GM19468 (cell line): ENCODE measurements around the gene SLC31A2.
"Not testable (repeated sequence)": the region's sequence is repeated elsewhere in the genome, so short reads cannot be mapped to it uniquely, and the experiment has no call there.

Experiments used
- ATAC-seq: cut with Tn5 transposase; IDR thresholded peaks from one replicate; pipeline ENCODE4 v1.9.1; 2021; ENCODE audit warnings: mild to moderate bottlenecking, moderate library complexity, moderate number of reproducible peaks; ENCODE audit not compliant: unreplicated experiment; ENCODE audit errors: extremely low read depth

Gene SLC31A2

DNA sequence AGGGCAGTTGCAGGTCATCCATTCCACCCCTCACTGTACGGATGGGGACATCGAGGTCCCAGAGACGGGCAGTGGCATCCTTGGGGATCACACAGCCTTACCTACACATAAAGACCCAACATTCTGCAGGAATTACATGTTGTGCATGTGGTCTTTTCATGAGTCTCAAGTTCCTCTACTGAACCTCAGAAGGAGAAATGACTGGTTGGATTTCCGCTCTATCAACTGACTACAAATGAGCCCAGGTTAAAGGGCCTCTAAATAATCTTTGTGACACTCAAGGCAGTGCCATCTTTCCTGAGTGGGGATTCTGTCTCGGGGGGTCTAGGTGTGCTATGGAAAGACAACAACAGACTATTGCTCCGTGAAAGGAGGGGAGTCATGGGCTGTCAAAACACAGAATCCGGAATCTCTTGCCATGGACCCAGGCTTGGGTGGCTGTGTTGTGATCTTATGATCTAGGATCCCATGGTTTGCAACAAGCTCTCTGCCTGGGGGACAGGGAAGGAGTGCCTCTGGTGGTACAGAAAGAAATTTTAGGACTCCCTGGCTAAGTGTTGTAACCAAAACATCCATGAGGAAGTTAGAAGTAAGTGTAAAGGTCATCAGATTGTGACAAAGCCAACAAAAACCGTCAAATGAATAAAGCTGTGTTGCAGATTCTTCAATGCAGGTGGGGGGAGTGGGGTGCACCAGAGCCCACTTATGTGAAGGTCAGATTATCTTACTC lies 1.9 kb upstream of the SLC31A2 start:
- ATAC-seq = no peak

GRCh38 chr9:113149561-113149960 lies 1.2 kb upstream of the SLC31A2 start:
- not testable (repeated sequence) for ATAC-seq

DNA sequence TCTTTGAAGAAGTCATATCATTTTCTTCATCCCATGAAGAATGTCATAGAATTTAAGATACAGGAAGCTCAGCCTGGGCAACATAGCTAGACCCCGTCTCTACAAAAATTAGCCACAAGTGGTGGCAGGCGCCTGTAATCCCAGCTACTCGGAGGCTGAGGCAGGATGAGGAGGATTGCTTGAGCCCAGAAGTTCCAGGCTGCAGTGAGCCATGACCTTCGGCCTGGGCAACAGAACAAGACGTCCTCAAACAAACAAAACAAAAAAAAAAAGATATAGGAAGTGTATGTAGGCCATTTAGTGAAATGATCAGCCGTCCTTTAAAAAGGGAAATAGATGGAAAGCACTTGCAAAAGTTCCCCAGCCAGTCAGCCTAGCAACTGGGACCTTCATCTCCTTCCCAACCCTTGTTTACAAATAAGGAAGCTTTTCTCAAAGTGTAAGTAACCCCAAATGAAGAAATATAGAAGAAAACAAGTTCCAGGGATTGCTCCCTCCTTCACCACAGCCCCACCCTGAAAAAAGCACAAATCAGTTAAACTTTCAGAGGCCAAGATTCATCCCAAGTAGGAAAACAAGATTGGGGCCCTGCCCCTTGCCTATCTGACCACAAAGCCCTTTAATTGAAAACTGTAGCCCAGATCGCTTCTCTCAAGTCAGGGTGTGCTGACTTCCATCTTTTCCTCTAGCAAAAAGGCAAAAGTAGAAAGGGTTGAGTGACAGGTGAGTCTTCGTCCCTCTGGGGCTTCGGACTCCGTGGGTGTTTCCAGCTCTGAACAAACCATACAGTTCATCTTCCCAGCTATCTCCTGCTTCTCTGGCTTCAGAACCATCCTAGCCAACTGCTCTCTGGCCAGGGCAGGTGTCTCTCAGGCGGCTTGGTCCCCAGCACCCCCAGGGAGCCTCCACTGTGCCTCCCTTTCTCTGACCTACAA lies 1.2 kb downstream of the SLC31A2 start:
- no peak for ATAC-seq

DNA sequence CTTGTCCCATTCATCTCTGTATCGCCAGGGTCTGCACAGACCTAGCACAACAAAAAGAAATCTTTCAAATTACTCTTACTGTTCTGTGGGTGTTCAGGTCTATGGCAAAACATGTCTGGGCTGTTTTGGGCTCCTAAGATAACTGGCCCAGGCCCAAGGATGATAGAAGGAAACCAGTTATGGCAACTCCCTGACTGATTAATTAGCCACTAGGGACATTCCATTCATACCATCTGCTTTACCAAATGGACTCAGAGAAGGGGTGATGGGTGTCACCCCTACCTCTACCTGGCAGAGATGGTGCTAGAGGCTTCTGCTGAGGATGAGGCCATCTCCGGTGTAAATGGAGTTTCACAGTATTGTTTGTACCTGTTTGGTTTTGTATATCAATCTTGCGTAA lies 1.9 kb downstream of the SLC31A2 start:
- ATAC-seq = no peak

- ATAC-seq = no peak
Measured at GRCh38 chr9:113153599-113153998, 2.8 kb downstream of the SLC31A2 start.

GRCh38 chr9:113154471-113154870 lies 3.7 kb downstream of the SLC31A2 start:
- ATAC-seq = no peak

DNA sequence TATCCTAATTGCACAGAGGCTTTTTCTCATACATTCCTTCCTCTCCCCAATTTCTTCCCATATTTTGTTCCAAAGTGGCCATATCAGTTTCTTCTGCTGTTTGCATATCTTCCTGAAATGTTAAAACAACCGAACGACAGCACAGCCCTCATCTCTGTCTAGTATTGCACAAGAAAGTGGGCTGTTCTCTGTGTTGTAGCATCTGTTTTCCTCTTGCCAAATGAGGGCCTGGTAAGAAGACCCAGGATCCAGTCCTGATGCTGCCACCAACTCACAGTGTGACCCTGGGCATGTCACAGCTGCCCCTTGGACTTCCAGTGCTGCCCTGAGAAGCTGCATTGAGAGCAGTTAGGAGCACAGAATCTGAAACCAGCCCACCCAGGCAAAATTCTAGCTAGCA lies 4.1 kb downstream of the SLC31A2 start:
- ATAC-seq = no peak

GRCh38 chr9:113155911-113156588 lies 5.2 kb downstream of the SLC31A2 start:
- ATAC-seq = no peak

DNA sequence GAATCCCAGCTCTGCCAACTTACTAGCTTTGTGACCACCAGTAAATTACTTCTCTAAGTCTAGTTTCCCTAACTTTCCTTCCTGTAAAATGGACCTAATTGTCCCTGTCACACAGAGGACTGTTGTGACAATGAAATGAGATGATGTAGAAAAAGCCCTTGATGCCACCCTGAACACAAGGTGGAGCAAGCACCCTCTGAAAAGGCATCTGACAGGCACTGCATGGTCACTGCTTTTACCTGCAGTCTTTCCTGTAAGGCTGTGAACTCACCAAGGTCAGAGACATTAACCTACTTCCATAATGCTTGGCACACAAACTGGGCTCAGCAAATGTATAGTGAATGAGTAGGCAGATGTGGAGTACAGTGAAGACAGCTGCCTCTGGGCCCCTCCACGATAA lies 6.1 kb downstream of the SLC31A2 start:
- no peak for ATAC-seq

DNA sequence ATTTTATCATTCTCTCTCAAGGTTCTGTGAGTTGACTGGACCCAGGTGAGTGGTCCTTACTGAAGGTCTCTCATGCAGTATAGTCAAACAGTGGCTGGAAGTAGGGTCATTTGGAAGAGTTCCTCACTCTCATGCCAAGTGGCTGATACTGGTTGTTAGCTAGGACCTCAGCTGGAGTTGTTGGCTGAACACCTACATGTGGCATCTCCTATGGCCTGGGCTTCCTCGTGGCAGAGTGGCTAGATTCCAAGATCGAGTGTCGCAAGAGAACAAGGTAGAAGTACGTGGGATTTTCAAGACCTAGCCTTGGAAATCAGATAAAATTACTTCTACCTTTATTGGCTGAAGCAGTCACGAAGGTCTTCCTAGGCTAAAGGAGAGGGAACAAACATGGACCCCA lies 7.6 kb downstream of the SLC31A2 start:
- ATAC-seq = no peak

DNA sequence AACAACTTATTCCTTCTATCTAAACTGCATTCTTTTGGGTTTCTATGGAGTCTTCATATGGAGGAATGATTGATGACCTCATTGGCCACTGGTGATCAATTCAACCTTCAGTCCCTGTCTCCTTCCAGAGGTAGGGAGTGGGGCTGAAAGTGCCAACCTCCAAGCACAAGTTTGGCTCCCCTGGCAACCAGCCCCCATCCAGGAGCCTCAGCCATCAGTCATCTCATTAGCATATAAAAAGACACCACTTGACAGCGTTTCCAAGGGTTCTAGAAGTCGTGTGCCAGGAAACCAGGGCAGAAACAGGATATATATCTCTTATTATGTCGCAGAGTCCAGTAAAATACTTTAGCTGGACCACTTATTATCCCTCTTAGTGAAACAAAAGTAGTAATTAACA lies 9.8 kb downstream of the SLC31A2 start:
- no peak for ATAC-seq

DNA sequence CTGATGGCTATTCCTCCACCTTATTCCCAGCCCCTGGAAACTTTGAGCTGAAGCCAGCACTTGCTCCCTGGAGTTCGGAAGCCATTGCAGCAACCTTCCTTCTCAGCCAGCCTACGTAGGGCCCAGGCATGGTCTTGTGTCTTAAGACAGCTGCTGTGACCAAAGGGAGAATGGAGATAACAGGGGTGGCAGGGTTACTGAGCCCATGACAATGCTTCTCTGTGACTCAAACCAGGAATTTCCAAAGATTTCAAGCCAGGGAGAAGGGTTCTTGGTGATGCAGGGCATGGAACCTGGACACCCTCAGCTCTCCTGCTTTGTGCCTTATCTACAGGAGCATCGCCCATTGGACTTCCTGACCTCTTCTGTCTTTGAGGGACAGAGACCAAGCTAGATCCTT lies 12.2 kb downstream of the SLC31A2 start:
- no peak for ATAC-seq

DNA sequence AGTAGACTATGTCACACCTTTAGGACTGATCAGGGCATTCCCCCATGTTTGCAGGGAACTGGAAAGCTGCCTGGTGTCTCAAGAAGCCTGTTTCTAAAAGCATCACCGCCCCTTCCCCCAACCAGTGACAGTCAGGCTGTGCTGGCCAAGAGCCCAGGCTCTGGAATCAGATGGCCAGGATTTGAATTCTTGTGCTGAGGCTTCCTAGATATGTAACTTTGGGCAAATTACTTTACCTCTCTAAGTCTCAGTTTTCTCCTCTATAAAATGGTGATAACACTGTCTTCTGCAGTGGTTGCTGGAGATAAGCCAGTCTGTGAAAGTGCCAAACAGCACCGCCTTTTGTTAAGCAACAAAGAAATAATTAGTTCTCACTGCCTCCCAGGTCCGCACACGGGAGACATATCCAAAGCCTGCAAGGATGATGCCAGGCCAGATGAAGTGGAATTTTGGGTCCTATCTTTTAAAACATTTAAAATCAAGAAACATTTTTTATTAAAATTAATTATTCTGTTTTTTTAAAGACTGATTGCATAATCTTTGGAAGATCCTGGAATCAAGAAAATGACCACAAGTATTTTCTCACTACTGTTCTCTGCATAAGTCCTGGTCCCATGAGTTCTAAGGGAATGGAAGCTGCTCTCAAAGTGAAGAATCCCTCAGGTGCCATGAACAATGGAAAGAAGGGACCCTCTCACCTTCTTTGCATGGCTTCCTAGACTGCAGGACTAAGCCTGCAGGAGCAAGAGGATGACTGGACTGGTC lies 13.9 kb downstream of the SLC31A2 start:
- no peak for ATAC-seq

- ATAC-seq = no peak
Measured at GRCh38 chr9:113166039-113166438, 15.2 kb downstream of the SLC31A2 start.

DNA sequence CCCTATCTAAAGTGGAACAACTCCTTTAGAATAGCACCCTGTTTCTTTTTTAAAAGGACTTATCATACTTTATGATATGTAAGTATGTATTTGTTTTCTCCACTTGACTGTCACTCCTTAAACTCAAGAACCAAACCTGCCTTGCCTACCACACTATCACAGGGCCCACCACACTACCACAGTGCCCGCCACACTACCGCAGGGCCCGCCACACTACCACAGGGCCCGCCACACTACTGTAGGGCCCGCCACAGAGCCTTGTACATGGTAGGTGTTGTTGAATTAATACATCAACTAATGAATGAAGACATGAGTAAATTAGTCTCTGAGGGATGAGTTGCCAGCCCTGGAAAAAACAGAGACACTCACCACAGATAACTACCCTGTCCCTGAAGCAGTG lies 18.0 kb downstream of the SLC31A2 start:
- no peak for ATAC-seq

- no peak for ATAC-seq
Measured at GRCh38 chr9:113173341-113173740, 22.5 kb downstream of the SLC31A2 start.

- ATAC-seq = no peak
Measured at GRCh38 chr9:113176803-113177202, 26.0 kb downstream of the SLC31A2 start.

DNA sequence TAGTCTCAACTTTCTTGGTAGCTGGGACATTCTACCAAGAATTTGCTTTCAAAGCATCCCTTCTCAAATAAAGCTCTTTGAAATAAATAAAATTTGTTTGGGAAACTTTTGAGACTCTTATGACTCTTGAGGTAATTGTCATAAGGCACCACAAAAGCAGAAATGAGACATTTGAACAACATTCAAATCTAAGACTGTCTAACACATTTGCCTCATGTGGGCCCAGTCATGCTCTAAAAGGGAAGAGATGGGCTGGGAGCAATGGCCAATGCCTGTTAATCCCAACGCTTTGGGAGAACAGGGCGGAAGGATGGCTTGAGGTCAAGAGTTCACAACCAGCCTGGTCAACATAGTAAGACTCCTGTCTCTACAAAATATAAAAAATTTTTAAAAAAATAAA lies 26.4 kb downstream of the SLC31A2 start:
- no peak for ATAC-seq

DNA sequence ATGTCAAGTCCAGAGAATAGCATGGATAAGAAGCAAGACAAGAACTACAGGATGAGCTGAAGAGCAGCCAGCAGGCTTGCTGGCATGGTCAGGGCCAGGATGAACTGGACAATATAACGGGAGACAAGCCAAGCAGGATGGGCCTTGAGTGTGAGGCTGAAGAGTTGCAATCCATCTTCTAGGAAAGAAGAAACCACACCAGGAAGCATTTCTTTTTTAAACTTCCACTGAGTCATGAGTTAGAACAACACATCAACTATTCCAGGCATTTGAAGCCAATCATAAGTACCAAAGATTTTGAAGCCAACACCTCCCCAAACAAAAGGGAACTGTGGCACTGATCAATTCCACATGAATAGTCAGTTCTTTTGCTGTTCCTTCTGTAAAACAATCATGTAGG lies 27.3 kb downstream of the SLC31A2 start:
- no peak for ATAC-seq

GRCh38 chr9:113179839-113180238 lies 29.0 kb downstream of the SLC31A2 start:
- ATAC-seq = no peak
